ENCODE measurements around the gene PSMD13. TPM values are rescaled to one million over a fixed set of nuclear protein-coding genes. Genes with fewer than 3 reads are reported as not detected.
A peak's percentile ranks its signal among the peaks of the same experiment; 100 is the strongest.

PSMD13 gene
- total RNA-seq, 2 experiments from 2014 or later: 235 to 239 TPM

DNA sequence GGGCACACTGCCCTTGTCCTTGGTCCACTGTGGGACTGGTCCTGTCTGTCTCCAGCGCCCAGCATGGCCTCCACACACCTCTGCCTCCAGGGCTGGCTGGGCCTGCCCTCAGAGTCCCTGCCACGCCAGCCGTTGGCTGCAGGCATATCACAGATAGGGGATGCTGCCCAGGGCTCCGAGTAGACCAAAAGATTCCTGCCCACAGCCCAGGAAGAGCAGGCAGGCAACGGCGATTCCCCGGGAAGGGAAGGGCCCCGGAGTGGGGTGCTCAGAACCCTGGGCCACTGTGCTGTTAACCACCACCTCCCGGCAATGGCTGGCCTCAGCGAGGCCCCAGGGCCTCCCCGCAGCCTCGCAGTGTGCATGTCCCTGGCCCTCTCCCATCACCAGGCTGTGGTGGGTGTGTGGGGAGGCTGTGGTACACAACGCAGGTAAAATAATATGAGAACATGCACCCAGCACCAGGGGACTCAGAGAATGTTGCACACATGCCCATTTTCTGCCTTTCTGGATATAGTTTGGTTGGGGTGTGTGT, 60.3 kb downstream of the PSMD13 start:
- Mint-ChIP-seq H3K36me3 (peaks cover 6% of the 10 kb centered on the region), H3K27ac (peak overlapping the region; percentile 89), H3K4me1 (peaks cover 36% of the 10 kb centered on the region), H3K9me3 (no peaks in the 10 kb centered on the region), H3K27me3 (peaks cover 15% of the 10 kb centered on the region), H3K4me3 (no peak overlapping the region)
- DNase-seq: peak; percentile 59

DNA sequence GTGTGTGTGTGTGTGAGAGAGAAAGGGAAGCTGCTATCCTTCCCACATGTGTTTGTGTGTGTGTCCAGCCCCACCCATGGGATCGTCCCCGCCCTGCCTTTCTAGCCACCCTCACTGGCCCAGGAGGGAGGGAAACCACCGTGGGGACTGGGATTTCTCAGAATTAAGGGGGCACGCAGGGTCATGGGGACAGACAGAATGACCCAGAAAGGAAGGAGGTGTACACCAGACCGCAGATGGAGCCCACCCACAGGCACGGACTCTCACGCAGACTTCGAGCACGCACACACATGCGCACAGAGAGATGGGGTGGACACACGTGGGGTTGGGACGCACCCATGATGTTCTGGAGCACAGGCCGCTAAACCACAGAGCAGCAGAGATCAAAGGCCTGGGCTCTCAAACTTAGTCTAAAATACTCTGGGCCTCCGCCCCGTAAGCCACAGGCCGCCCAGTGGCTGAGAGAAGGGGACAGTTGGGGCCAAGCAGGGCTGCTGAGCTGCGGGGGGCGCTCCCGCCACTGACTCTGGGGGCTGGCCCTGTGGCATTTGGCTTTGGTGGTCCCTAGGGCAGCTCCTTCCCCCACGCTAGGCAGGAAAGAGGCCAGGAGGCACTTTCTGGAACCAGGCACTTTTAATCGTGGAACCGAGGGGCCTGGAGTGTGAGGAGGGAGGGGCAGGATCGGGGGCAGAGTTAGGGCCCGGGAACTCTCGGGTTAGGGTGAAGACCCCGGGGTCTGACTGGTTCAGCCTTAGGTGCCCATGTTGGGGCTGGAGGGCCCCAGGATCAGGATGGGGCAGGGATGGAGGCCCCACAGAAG, 61.0 kb downstream of the PSMD13 start:
- peaks cover 15% of the 10 kb centered on the region for H3K27me3 Mint-ChIP-seq
- H3K36me3 Mint-ChIP-seq: peaks cover 6% of the 10 kb centered on the region
- DNase-seq: peak; percentile 80
- peak overlapping the region; percentile 40 for H3K4me3 Mint-ChIP-seq
- peak overlapping the region; percentile 89 for H3K27ac Mint-ChIP-seq
- no peaks in the 10 kb centered on the region for H3K9me3 Mint-ChIP-seq
- H3K4me1 Mint-ChIP-seq: peaks cover 40% of the 10 kb centered on the region

GRCh38 chr11:298406-299065, 61.8 kb downstream of the PSMD13 start:
- Mint-ChIP-seq H3K36me3 (peaks cover 5% of the 10 kb centered on the region), H3K4me1 (peaks cover 45% of the 10 kb centered on the region), H3K4me3 (no peak overlapping the region), H3K27ac (peak overlapping the region; percentile 89), H3K9me3 (peaks cover 1% of the 10 kb centered on the region), H3K27me3 (peaks cover 15% of the 10 kb centered on the region)
- peak; percentile 32 for DNase-seq

GRCh38 chr11:299081-299891, 62.5 kb downstream of the PSMD13 start, which contains the start of gene IFITM5:
Gene IFITM5 (minus strand): TSS chr11:299526. CDS start chr11:299490, 36 bp downstream.
- DNase-seq: peak; percentile 18
- H3K9me3 Mint-ChIP-seq: peaks cover 1% of the 10 kb centered on the region
- H3K27ac Mint-ChIP-seq: peak within 1 kb of the TSS; percentile 89
- peaks cover 5% of the 10 kb centered on the region for H3K36me3 Mint-ChIP-seq
- H3K4me3 Mint-ChIP-seq: no peak within 1 kb of the TSS
- H3K27me3 Mint-ChIP-seq: peaks cover 15% of the 10 kb centered on the region
- H3K4me1 Mint-ChIP-seq: peaks cover 50% of the 10 kb centered on the region

- Mint-ChIP-seq H3K27me3 (peaks cover 15% of the 10 kb centered on the region), H3K4me3 (no peak overlapping the region), H3K9me3 (peaks cover 1% of the 10 kb centered on the region), H3K36me3 (peaks cover 4% of the 10 kb centered on the region), H3K27ac (peak overlapping the region; percentile 59), H3K4me1 (peaks cover 50% of the 10 kb centered on the region)
- DNase-seq: no peak
Observed at GRCh38 chr11:299951-300735, 63.4 kb downstream of the PSMD13 start.

Other genes with a start within 250 kb of the PSMD13 start
- not detected for gene SCGB1C1, start 43.9 kb upstream of the PSMD13 start, total RNA-seq
- gene BET1L, start 29.6 kb upstream of the PSMD13 start, total RNA-seq: 10 to 100 TPM; 44.0 to 45.5 TPM
- gene RIC8A, start 29.3 kb upstream of the PSMD13 start, total RNA-seq: 100 to 1,000 TPM; 105 to 111 TPM
- 10 to 100 TPM; 18.6 to 20.5 TPM for gene SIRT3, start 634 bp upstream of the PSMD13 start, total RNA-seq
- 1 to 10 TPM; 3.7 to 3.8 TPM for gene NLRP6, start 41.4 kb downstream of the PSMD13 start, total RNA-seq
- gene PGGHG, start 52.1 kb downstream of the PSMD13 start, total RNA-seq: 100 to 1,000 TPM; 206 to 209 TPM
- not detected for gene IFITM5, start 62.5 kb downstream of the PSMD13 start, total RNA-seq
- gene IFITM2, start 70.8 kb downstream of the PSMD13 start, total RNA-seq: 100 to 1,000 TPM; 474 to 496 TPM
- 100 to 1,000 TPM; 345 to 356 TPM for gene IFITM1, start 77.1 kb downstream of the PSMD13 start, total RNA-seq
- 10 to 100 TPM; 93.0 to 96.1 TPM for gene IFITM3, start 83.9 kb downstream of the PSMD13 start, total RNA-seq
- gene B4GALNT4, start 132.5 kb downstream of the PSMD13 start, total RNA-seq: 1 to 10 TPM; 1.1 to 1.9 TPM
- gene PKP3, start 157.2 kb downstream of the PSMD13 start, total RNA-seq: not detected
- 10 to 100 TPM; 26.4 to 27.2 TPM for gene SIGIRR, start 178.0 kb downstream of the PSMD13 start, total RNA-seq
- gene ANO9, start 205.0 kb downstream of the PSMD13 start, total RNA-seq: 10 to 100 TPM; 22.2 to 22.9 TPM
- 10 to 100 TPM; 17.3 to 18.2 TPM for gene PTDSS2, start 213.3 kb downstream of the PSMD13 start, total RNA-seq